Measurements from ENCODE around the gene KRT86.
"Not testable (repeated sequence)": the region's sequence is repeated elsewhere in the genome, so short reads cannot be mapped to it uniquely, and the experiment has no call there.

The KRT86 gene

DNA sequence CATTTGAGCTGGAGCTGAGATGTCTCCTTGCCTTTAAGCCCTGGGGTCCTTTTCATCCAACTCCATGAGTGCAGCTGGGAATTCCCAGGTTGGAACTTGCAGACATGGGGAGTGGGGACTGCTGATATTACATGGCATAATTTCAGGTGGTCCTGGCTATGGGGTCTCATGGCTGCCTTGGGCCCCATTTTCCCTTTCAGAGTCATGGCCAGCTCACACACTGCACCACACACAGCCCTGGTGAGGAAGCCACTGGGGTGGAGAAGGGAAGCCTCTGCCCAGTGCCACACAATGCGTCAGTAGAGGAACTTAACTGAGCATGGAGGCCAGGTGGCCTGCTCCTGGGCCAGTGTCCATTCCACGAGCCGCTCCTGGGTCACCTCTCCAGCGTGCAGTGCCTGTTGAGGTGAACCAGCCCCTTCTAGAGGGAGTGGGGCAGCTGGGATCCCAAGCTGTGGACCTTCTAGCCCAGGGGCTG is 17.3 kb upstream of the KRT86 start:
- Histone ChIP-seq H3K4me2 (ENCODE audit: low read length) (no peak overlapping the region), H3K9me2 (replicated peaks; ENCODE audit: control insufficient read depth, low read length) (no peaks in the 10 kb centered on the region), H3K9me3 (ENCODE audit: control insufficient read depth, insufficient read depth, low read length) (no peaks in the 10 kb centered on the region), H3K27ac (ENCODE audit: low read depth, low read length) (no peak overlapping the region), H4K20me1 (ENCODE audit: control insufficient read depth, insufficient read depth, low read depth, low read length) (no peaks in the 10 kb centered on the region), H3K79me2 (ENCODE audit: control insufficient read depth, low read length) (no peaks in the 10 kb centered on the region), H3K27me3 (ENCODE audit: control insufficient read depth, low read length) (peaks cover 10% of the 10 kb centered on the region), H3K4me1 (ENCODE audit: control insufficient read depth, low read length) (no peaks in the 10 kb centered on the region), H3F3A (ENCODE audit: control insufficient read depth, insufficient read depth) (no peaks in the 10 kb centered on the region), H3K36me3 (ENCODE audit: control insufficient read depth, low read length) (no peaks in the 10 kb centered on the region), H3K4me3 (ENCODE audit: low read length) (no peak overlapping the region)
- TF ChIP-seq EZH2phosphoT487 (IDR thresholded peaks at IDR 0.05; ENCODE audit: borderline replicate concordance, low read length), result no peak
- TF ChIP-seq, protein P1, sequence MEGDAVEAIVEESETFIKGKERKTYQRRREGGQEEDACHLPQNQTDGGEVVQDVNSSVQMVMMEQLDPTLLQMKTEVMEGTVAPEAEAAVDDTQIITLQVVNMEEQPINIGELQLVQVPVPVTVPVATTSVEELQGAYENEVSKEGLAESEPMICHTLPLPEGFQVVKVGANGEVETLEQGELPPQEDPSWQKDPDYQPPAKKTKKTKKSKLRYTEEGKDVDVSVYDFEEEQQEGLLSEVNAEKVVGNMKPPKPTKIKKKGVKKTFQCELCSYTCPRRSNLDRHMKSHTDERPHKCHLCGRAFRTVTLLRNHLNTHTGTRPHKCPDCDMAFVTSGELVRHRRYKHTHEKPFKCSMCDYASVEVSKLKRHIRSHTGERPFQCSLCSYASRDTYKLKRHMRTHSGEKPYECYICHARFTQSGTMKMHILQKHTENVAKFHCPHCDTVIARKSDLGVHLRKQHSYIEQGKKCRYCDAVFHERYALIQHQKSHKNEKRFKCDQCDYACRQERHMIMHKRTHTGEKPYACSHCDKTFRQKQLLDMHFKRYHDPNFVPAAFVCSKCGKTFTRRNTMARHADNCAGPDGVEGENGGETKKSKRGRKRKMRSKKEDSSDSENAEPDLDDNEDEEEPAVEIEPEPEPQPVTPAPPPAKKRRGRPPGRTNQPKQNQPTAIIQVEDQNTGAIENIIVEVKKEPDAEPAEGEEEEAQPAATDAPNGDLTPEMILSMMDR (IDR thresholded peaks at IDR 0.05; ENCODE audit: low read depth, low read length, poor library complexity, severe bottlenecking), result no peak

DNA sequence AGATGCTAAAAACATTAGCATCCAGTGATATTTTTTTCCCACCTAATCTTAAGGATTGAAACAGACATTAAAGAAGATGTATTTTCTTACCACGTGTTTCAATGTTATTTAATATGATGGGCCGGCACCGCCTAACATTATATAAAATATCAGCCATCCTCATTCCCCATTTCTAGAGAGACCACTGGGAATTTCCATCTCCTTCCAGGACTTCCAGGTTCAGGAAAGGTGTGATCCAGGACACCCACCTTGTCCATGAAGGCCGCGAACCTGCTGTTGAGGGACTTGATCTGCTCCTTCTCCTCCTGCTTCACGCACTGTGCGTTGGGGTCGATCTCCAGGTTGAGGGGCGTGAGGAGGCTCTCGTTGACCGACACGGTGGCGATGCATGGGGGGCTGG is 16.5 kb upstream of the KRT86 start:
- H3F3A ChIP-seq (ENCODE audit: control insufficient read depth, insufficient read depth); H3K27ac ChIP-seq (ENCODE audit: low read depth, low read length); H3K4me3 ChIP-seq (ENCODE audit: low read length); H3K79me2 ChIP-seq (ENCODE audit: control insufficient read depth, low read length); H3K36me3 ChIP-seq (ENCODE audit: control insufficient read depth, low read length); H3K4me2 ChIP-seq (ENCODE audit: low read length); H3K9me3 ChIP-seq (ENCODE audit: control insufficient read depth, insufficient read depth, low read length); H3K4me1 ChIP-seq (ENCODE audit: control insufficient read depth, low read length); H3K9me2 ChIP-seq (replicated peaks; ENCODE audit: control insufficient read depth, low read length); H4K20me1 ChIP-seq (ENCODE audit: control insufficient read depth, insufficient read depth, low read depth, low read length): not testable (repeated sequence)
- H3K27me3 ChIP-seq (ENCODE audit: control insufficient read depth, low read length), result peaks cover 10% of the 10 kb centered on the region

DNA sequence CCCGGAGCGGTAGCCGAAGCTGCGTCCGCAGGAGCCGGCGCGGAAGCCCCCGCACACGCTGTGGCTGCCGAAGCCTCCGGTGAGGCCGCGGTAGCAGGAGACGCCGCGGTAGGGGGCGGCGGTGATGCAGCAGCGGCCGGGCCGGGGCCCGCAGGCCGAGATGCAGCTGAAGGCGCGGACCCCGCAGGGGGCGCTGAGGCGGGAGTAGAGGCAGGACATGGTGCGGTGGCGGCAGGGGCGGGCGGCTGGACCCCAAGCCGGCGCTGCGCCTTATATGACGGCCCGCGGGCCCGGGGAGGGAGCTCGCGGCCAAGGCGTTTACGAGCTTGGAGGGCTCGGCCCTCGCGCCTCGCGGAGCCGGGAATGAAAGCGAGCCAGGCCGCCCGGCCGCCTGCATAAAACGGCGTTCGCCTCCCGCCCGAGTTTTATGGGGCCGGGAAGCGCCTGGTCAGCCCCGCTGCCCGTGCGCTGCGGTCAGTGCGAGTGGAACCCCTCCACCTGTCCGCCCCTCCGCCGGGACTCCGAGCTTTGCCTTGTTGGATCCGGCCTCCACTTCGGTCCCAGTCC is 16.0 kb upstream of the KRT86 start:
- H3F3A ChIP-seq (ENCODE audit: control insufficient read depth, insufficient read depth), result no peaks in the 10 kb centered on the region
- H3K4me1 ChIP-seq (ENCODE audit: control insufficient read depth, low read length), result no peaks in the 10 kb centered on the region
- H3K27ac ChIP-seq (ENCODE audit: low read depth, low read length), result no peak overlapping the region
- no peaks in the 10 kb centered on the region for H3K9me3 ChIP-seq (ENCODE audit: control insufficient read depth, insufficient read depth, low read length)
- no peaks in the 10 kb centered on the region for H3K79me2 ChIP-seq (ENCODE audit: control insufficient read depth, low read length)
- no peak overlapping the region for H3K4me2 ChIP-seq (ENCODE audit: low read length)
- no peaks in the 10 kb centered on the region for H3K36me3 ChIP-seq (ENCODE audit: control insufficient read depth, low read length)
- no peak overlapping the region for H3K4me3 ChIP-seq (ENCODE audit: low read length)
- H3K27me3 ChIP-seq (ENCODE audit: control insufficient read depth, low read length), result peaks cover 10% of the 10 kb centered on the region
- H4K20me1 ChIP-seq (ENCODE audit: control insufficient read depth, insufficient read depth, low read depth, low read length), result no peaks in the 10 kb centered on the region
- TF ChIP-seq, protein P1 (IDR thresholded peaks at IDR 0.05; ENCODE audit: low read depth, low read length, poor library complexity, severe bottlenecking), result no peak
- TF ChIP-seq EZH2phosphoT487 (IDR thresholded peaks at IDR 0.05; ENCODE audit: borderline replicate concordance, low read length), result no peak
- no peaks in the 10 kb centered on the region for H3K9me2 ChIP-seq (replicated peaks; ENCODE audit: control insufficient read depth, low read length)

DNA sequence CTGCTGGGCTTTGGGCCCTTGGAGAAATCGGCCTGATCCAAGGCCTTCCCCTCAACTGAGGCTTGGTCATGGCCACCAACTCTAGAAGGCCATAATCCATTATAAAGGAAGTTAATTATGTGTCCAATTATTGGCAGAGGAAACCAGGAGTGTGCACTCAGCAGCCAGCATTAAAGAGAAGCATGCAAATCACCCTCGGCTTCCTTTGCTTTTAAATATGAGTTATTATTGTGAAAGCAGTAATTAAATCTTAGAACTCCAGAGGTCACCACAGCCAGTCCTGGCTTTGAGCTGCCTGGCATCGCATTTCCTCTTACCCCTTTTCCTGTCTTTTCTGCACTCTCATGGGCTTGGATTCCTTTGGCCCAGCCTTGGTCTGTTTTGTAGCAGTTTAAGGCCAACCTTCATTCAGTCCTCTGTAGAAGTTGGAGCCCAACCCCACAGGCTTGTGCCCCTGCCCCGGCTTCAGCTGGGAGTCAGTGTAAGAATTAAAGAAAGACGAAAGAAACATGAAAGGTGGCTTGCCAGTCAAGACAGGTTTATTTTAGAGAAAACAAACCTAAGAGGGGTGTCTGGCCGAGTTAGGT is 14.7 kb upstream of the KRT86 start:
- H3K27ac ChIP-seq (ENCODE audit: low read depth, low read length), result no peak overlapping the region
- no peaks in the 10 kb centered on the region for H3K79me2 ChIP-seq (ENCODE audit: control insufficient read depth, low read length)
- no peaks in the 10 kb centered on the region for H3K4me1 ChIP-seq (ENCODE audit: control insufficient read depth, low read length)
- TF ChIP-seq, protein P1 (IDR thresholded peaks at IDR 0.05; ENCODE audit: low read depth, low read length, poor library complexity, severe bottlenecking), result no peak
- no peak for TF ChIP-seq EZH2phosphoT487 (IDR thresholded peaks at IDR 0.05; ENCODE audit: borderline replicate concordance, low read length)
- no peak overlapping the region for H3K4me2 ChIP-seq (ENCODE audit: low read length)
- no peaks in the 10 kb centered on the region for H3F3A ChIP-seq (ENCODE audit: control insufficient read depth, insufficient read depth)
- no peak overlapping the region for H3K4me3 ChIP-seq (ENCODE audit: low read length)
- no peaks in the 10 kb centered on the region for H4K20me1 ChIP-seq (ENCODE audit: control insufficient read depth, insufficient read depth, low read depth, low read length)
- no peaks in the 10 kb centered on the region for H3K9me3 ChIP-seq (ENCODE audit: control insufficient read depth, insufficient read depth, low read length)
- H3K27me3 ChIP-seq (ENCODE audit: control insufficient read depth, low read length), result peaks cover 10% of the 10 kb centered on the region
- H3K9me2 ChIP-seq (replicated peaks; ENCODE audit: control insufficient read depth, low read length), result no peaks in the 10 kb centered on the region
- H3K36me3 ChIP-seq (ENCODE audit: control insufficient read depth, low read length), result no peaks in the 10 kb centered on the region
